HCEC 1CT (cell line): ENCODE data around the gene DYNC1H1.
"Not testable (repeated sequence)": the region's sequence is repeated elsewhere in the genome, so short reads cannot be mapped to it uniquely, and the experiment has no call there.

ENCODE experiments used
- DNase-seq: peaks from one replicate; pipeline ENCODE4 v3.0.0-alpha.2; 2017

DYNC1H1 gene

DNA sequence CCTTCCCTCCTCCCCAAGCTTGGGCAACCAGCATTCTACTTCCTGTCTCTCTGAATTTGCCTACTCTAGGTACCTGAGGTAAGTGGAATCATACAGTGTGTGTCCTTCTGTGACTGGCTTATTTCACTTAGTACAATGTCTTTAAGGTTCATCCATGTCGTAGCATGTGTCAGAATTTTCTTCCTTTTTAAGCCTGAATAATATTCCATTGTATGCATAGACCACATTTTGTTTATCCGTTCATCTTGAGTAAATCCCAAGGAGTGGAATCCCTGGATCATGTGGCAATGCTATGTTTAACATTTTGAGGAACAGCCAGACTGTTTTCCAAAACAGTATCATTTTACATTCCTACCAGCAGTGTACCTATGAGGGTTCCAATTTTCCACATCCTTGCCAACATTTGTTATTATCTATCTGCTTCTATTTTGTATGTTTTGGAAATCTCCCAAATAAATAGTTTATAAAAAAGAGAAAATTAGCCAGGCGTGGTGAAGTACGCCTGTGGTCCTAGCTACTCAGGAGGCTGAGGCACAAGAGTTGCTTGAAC is 110.1 kb downstream of the DYNC1H1 start:
- no peak for DNase-seq

DNA sequence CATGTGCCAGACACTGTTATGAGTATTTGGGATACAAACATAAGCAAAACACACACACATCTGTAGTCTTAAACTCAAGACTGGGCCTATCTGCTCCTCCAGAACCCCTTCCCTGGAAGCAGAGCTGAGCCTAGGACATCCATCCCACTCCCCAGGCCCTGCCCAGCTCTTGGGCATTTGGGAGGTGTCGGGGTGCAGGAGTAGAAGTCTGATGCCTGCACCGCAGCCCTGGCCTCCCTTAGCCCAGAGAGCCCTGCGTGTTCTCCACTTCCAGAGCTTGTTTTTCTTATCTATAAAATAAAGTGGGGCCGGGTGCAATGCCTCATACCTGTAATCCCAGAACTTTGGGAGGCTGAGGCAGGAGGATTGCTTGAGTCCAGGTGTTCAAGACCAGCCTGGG is 110.8 kb downstream of the DYNC1H1 start:
- DNase-seq = no peak

DNA sequence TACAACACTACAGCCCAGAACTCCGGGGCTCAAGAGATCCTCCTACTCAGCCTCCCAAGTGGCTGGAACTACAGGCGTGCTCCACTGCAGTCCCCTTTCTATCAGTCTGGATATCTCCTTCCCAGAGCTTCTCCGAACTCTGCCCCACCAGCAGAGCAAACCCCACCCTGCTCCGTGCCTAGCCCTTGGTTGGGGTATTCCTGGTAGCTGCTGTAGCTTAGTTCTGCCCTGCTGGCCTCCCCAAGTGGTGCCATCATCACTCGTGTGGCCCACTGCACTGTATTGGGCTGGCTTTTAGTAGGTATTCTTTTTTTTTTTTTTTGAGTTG is 113.0 kb downstream of the DYNC1H1 start:
- DNase-seq = no peak

DNA sequence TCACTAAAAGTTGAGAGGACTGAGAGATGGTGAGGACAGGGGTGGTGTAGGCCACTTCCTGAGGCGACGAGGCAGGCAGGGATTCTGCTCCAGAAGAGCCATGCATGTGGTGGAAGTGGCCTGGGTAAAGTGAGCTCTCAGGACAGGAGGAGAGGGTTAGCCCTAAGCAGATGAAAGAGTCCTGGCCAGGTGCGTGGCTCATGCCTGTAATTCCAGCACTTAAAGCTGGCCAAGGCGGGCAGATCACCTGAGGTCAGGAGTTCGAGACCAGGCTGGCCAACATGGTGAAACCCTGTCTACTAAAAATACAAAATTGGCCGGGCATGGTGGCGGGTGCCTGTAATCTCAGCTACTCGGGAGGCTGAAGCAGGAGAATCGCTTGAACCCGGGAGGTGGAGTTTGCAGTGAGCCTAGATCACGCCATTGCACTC is 114.0 kb downstream of the DYNC1H1 start:
- not testable (repeated sequence) for DNase-seq

DNA sequence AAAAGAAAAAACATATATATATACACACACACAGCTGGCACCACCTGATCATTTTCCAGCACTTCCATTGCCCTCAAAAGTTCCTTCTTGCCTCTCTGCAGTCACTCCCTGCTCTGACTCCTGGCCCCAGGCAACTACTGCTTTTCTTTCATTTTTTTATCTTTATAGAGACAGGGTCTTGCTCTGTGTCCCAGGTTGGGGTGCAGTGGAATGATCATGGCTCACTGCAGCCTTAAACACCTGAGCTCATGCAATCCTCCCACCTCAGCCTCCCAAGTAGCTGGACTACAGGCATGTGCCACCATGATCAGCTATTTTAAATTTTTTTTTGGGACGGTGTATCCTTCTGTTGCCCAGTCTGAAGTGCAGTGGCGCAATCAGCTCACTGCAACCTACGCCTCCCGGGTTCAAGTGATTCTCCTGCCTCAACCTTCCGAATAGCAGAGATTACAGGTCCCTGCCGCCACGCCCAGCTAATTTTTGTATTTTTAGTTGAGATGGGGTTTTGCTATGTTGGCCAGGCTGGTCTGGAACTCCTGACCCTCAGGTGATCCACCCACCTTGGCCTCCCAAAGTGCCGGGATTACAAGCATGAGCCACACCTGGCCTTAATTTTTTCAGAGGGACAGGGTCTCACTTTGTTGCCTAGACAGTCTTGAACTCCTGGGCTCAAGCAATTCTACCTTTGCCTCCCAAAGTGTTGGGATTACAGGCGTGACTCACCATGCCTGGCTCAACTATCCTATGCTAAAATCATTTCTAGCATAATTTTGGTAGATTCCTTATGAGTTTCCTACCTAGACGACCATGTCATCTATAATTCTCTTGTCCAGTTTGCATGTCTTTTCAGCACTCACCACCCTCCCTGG is 114.7 kb downstream of the DYNC1H1 start:
- DNase-seq = no peak

DNA sequence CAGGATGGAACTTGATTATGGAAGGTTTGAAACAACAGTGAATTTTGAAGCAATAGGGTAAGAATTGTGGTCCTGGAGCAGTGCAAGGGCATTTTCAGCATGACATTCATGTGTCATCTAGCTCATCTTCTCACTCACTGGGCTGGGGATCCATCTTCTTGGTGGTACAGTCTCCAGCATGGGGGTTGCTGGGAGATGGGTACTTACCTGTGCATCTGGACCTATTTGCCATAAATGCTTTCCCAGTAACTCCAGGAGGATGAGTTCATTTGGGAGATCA is 115.3 kb downstream of the DYNC1H1 start:
- no peak for DNase-seq

DNA sequence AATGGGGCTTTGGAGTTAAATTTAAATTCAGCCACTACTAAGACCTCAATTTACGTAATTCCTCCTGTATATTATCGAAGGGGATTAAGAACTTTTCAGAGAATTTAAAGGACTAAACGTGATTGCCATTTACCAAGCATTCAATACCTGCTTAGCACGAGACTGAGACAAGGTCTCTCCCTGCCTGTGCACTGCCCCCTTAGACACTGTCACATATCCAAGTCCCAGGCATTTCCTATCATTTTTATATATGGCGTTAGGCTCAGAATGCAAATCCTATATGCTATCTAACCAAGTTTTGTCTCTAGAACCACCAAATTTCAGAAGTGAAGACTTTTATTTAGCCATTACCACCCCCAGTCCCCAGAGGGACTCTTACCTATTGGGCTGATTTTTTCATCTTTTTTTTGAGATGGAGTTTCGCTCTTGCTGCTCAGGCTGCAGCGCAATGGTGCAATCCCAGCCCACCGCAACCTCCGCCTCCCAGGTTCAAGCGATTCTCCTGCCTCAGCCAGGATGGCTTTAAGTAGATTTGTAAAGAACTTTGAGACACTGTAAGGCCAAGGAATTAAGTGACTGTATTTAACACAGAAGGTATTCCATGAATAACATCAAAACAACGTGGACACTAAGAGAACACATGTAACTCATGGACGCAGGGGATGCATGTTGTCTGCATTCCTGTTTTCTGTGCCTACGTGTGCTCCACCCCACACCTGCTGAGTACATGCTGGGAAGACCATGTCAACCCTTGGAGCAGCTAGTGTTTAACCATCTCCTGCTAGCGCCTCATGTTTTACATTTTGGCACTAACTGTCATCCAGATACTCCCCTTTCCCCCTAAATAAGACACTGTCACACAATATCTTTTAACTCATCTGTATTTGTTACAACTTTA is 116.1 kb downstream of the DYNC1H1 start:
- no peak for DNase-seq

DNA sequence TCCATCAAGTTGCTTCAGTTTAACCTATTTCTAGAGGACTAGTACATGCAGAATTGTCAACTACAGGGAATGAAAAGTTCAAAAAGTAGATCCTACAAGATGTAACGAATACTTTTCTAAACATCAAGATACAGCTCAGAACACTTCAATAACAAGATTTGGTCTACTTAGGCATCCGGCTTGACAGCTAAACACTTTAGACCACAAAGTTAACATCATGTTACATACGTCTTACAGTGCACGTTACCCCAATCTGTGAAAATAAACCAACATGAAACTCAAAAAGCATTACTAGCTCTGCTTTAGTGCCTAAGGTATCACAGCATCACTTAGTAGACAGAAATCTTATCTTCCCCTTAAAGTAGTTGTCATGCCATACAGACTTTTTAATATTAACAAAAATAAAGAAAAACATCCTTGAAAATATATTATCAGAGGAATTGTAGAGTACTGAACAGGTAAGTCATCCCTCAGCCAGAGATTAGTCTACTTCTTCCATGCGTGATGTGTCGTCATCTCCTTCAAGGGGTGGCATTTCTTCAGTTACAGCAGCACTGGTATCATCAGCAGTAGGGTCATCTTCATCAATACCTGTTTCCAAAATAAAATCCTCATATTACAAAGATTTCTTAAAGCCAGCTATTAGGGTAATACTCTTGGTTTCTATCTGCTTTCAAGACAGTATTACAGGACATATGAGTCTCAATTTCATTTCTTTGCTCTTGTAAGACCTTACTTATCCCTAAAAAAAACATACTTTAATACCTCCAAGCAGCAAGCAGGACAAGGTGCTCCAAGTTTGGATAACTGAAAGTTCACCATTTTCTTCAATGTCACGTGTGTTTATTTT is 117.1 kb downstream of the DYNC1H1 start:
- DNase-seq = no peak

DNA sequence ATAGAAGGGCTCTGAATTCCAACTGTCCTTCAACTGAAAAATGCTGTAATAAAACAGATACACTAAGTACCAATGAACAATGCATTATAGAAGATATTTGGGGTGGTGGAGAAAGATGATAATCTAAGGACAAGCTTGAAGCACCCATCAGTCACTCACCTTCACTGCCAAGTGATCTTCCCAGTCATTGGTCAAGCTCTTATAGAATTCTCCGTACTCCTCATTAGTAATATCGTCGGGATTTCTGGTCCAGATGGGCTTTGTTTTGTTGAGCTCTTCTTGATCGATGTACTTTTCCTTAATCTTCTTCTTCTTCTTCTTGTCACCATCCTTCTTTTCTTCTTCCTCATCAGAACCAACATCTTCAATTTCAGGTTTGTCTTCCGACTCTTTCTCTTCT is 120.1 kb downstream of the DYNC1H1 start:
- not testable (repeated sequence) for DNase-seq

DNA sequence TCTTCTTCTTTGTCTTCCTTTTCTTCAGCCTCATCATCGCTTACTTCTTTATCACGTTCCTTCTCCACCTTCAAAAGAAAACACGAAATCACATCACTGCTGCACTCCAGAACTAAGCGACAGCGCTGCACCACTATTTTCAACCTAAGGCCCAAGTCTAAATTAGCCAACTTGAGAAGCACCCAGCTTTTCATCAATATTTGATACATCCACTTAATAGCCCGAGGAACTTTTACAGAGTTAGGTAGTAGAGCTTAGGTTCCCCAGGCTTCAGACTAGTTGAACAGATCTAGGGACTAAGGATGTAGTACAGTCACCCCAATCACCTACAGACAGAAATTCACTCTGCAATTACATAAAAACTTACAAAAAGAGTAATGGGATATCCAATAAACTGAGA is 120.6 kb downstream of the DYNC1H1 start:
- no peak for DNase-seq

DNA sequence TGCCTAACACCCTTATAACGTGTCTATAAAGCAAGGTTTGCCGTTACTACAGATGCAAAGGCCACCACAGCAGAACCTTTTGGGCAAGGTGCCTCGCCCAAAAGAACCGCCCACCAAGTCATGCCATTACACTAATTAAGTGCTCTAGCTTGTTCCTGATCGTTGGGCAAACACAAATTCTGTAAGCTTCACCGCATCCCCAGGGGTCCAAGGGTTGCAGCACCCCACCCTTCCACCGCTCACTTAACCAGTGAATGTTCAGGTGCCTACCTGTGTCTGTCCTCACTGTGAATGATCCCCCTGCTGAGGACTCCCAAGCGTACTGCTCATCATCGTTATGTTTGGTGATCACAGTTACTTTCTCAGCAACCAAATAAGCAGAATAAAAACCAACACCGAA is 121.1 kb downstream of the DYNC1H1 start:
- DNase-seq = no peak

DNA sequence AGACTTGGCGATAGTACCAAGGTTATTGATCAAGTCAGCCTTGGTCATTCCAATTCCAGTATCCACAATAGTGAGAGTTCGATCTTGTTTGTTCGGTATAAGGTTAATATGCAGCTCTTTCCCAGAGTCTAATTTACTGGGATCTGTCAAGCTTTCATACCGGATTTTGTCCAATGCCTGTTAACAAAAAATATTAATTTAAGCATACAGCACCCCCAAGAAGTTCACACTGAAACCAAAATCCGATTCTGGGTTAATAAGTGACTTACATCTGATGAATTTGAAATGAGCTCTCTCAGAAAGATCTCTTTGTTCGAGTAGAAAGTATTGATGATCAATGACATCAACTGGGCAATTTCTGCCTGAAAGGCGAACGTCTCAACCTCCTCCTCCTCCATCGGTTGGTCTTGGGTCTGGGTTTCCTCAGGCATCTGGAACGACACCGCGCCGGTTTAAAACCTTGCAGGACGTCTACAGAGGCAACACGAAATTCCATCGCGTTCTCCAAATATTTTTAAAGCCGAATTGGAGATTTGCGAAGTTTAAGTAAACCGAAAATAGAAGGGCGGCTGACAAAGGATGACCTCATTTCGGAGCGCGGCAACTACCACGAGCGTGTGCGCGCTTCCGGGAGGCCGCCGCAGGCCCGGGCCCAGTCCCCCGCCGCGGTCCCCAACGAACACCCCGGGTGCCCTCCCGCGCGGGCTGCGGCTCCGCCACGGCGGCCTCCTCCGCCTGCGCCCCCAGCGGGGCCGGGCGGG is 121.8 kb downstream of the DYNC1H1 start:
- peak; percentile 63 for DNase-seq

DNA sequence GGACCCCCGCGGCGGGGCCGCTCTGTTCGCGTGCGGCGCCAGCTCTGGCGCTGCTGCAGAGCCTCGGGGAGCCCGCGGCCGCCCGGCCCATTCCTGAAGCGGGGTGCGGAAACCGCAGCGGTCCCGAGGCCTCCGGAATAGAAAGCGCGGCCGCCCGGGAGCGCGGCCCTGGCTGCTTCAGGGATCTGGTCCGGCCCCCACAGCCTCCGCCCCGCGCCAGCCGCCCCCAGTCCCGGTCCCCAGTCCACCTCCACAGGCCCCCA is 122.3 kb downstream of the DYNC1H1 start:
- no peak for DNase-seq

DNA sequence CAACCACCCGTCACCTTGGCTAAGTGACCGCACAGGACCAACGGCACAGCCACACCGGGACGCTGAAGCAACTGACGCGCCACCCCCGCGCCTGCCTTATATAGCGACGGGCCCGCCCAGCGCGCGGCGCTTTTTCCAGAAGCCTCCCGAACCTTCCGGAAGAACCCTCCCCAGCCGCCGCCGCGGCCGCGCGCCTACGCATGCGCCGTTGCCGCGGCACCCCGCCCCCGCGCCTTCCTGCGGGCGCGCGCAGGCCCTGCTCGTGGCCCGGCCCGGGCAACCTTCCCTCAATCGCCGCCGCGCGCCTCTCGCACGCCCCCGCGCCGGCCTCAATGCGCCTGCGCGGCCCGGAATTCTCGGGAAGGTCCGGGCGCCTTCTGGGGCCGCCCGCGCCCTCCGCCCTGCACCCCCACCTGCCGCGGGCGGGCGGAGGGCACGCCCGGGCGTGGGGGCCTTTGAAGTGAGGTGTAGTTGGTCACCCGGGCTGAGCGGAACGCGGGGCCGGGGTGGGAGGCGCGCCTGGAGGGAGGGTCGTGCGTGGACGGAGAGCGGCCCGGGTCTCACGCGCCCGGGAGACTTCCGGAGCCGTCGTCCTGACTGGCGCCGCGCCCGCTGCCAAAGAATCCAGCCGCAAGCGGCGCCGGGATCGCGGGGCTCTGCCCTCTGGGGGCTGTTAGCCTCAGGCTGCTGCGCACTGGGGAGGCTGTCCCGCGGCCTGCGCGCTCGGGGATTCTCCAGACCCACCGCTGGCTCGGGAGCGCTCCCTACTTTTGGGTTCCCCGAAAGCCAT is 122.8 kb downstream of the DYNC1H1 start, which contains the start of gene HSP90AA1:
HSP90AA1 (minus strand) TSS at position 73 of the 790 bp plus-strand sequence. CDS start 666 bp downstream, outside the sequence.
- peak; percentile 92 for DNase-seq

DNA sequence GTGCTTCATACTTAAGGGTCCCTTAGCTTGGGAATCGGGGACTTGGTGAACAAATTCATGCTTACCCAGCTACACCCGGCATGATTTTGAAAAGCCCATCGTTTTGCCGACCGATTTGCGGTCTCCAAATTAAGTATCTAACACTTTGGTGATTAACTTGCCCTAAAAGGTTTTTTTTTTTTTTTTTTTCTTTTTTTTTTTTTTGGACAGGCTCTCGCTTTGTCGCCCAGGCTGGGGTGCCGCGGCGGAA is 123.3 kb downstream of the DYNC1H1 start:
- DNase-seq = no peak

DNA sequence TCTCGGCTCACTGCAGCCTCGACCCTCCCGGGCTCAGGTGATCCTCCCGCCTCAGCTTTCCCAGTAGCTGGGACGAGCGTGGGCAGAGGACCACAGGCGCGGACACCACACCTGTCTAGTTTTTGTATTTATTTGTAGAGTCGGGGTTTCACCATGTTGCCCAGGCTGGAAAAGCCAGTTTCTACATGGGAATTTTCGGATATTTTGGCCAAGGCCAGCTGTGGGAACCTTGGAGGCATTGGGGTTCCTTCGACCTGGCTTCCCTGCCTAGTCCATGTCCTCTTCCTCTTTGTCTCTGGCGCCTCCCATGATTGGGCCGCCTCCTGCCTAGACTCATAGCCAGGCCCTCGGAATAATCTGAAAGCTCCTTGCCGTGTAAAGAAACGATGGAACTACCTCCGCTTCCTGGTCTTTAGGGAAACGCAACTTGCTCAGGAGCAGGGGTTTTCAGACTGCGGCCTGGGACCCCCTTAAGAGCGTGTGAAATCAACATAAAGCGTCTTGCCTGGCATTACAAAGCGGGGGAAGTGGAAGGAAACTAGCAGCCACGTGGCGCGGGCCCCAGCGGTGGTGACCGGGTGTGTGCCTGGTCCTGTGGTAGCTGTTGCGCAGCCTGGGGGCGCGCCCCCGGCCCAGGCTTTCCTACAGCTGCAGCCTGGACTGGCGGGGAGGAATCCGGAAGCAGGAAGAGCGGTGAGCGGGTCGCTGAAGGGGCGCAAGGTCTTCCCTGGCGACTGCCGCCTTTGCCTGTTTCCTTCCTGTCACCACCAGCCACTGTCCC is 123.8 kb downstream of the DYNC1H1 start:
- no peak for DNase-seq

DNA sequence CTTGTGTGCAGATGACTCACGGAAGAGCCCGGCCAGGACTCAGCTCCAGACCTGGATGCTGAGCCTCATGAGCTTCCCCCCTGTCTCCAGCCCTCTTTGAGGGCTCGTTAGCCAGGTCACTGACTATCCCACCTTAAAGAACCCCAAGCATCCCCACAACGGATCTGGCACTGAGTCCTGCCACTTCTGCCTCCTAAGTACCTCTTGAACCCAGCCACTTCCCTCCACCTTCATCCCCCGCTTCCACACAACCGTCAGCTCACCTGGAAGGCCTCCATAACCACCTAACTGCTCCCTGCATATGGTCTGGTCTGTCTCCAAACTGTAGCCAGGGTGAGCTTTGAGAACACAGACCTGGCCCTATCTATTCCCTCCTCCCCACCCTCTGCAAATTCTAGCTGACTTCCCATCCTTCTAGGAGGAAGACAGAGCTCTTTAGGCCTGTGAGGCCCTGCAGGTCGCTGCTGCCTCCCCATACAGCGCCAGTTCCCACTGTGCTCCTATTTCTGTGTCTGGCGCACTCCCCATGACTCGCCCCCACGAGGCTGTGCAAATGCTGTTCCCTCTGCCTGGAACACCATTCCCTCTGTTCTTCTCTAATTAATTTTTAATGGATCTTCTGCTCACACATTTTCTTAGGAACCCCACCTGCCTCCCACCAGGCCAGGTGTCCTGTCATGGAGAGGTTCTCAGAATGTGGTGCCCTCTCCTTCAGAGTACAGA is 125.4 kb downstream of the DYNC1H1 start:
- no peak for DNase-seq

DNA sequence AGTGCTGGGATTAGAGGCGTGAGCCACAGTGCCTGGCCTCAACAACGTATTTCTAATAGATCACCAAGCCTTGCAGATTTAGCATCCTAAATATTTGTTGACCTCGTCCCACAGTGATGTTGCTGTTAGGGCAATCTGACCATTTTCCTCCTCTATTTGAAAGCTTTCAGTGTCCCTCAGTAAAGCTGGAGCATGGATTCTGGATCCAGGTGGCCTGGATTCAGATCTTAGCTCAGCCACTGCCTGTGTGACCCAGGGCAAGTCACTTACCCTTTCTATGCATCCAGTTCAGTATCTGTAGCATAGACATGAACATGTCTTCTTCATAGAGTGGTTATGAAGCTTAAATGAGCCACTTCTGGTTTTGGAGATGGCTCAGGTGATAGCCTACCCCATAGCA is 126.3 kb downstream of the DYNC1H1 start:
- no peak for DNase-seq

DNA sequence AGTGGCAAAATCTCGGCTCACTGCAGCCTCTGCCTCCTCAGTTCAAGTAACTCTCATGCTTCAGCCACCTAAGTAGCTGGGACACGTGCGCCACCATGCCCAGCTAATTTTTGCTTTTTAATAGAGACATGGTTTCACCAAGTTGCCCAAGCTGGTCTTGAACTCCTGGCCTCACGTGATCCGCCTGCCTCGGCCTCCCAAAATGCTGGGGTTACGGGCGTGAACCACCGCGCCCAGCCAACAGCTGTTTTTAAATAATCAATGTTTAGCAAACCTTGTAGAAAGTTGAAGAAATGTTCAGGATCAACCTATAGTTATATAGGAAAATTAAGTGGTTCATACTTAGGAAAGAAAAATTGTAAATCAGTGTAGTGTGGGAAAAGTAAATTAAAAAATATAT is 128.4 kb downstream of the DYNC1H1 start:
- no peak for DNase-seq

DNA sequence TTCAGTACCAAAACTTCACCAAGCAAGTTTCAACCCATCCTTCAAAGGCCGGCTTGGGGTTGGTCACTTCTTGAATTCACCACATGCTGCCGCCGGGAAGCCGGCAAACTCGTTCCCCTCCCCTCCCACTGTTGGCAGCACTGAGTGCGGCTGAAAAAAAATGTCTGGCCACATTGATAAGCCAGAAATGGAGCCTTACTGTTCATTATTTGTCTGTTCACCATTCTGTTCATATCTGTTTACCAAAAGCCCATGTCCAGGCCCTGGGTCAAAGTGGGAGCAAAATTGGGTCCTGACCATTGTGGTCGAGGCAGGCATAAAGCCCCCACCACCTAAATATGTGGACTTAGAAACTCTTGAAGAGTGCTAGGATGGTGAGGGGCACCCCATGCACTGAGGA is 129.7 kb downstream of the DYNC1H1 start:
- DNase-seq = no peak
